ENCODE results near the gene GEMIN7. TPM values are rescaled to one million over a fixed set of nuclear protein-coding genes. Genes with fewer than 3 reads are reported as not detected.

Gene GEMIN7
- total and polyA plus RNA-seq, 2 experiments from 2014 or later, result 49.6 to 90.5 TPM

DNA sequence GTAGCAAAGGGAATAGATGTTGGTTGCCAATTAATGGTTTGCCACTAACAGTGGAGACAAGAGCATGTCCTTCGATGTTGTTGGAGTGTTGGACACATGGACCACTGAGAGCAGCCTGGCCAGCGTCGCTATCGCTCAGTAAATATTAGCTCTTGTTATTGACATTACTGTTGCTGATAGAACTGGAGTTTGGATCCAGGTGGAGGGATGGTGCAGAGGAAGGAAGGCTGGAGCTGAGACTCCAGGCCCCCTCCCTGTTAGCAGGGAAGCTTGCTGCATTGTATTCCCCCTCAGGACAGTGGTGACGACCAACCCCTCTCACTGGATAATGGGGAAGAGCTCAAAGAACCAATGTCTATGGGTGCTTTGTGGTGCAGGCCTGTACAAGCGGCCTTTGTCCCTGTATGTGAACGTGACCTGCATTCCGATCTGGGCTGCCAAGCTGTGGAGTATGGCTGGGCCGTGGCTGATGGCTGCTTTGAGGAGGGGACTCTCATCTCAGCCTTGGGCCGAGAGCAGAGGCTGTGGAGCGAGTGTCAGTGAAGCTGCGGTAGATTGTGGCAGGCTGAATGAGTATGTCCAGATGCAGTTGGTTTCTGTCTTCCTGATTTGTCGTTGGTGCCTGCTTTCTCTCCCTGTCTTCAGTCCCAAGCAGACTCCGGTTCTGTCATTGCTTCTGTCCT is 33.2 kb upstream of the GEMIN7 start:
- H3K4me1 ChIP-seq (ENCODE audit: insufficient read depth), result no peaks in the 10 kb centered on the region
- H3K9me2 ChIP-seq (ENCODE audit: insufficient read depth), result no peaks in the 10 kb centered on the region
- H3K79me2 ChIP-seq (replicated peaks; ENCODE audit: insufficient read depth), result peaks cover 90% of the 10 kb centered on the region
- H3K4me2 ChIP-seq, result no peak overlapping the region
- Mint-ChIP-seq H3K4me3 (no peak overlapping the region), H3K36me3 (ENCODE audit: low read depth) (peaks cover 55% of the 10 kb centered on the region), H3K27ac (no peak overlapping the region), H3K4me1 (no peaks in the 10 kb centered on the region), H3K27me3 (ENCODE audit: insufficient read depth, low read depth, poor library complexity) (peaks cover 5% of the 10 kb centered on the region), H3K9me3 (no peaks in the 10 kb centered on the region)
- TF ChIP-seq POLR2AphosphoS5 (IDR thresholded peaks at IDR 0.05; ENCODE audit: low read depth), result no peak
- TF ChIP-seq REST (IDR thresholded peaks at IDR 0.05; ENCODE audit: unreplicated experiment), result no peak
- no peak for TF ChIP-seq NANOG (IDR thresholded peaks at IDR 0.05; ENCODE audit: borderline replicate concordance)
- no peak for TF ChIP-seq STAT1 (IDR thresholded peaks at IDR 0.05; ENCODE audit: unreplicated experiment)
- TF ChIP-seq, protein P1, sequence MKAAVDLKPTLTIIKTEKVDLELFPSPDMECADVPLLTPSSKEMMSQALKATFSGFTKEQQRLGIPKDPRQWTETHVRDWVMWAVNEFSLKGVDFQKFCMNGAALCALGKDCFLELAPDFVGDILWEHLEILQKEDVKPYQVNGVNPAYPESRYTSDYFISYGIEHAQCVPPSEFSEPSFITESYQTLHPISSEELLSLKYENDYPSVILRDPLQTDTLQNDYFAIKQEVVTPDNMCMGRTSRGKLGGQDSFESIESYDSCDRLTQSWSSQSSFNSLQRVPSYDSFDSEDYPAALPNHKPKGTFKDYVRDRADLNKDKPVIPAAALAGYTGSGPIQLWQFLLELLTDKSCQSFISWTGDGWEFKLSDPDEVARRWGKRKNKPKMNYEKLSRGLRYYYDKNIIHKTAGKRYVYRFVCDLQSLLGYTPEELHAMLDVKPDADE (IDR thresholded peaks at IDR 0.05), result no peak
- no peak for TF ChIP-seq CTCF (conservative IDR thresholded peaks at IDR 0.05; ENCODE audit: low read depth in 2 of 2)
- TF ChIP-seq JUNB (IDR thresholded peaks at IDR 0.05; ENCODE audit: unreplicated experiment), result no peak
- no peak for TF ChIP-seq CREB1 (CRISPR knock-in tag; IDR thresholded peaks at IDR 0.05; ENCODE audit: low read depth)
- 0 out of 2 replicates have a peak, but pooled peaks cover 4% of the 10 kb centered on the region for H3F3A ChIP-seq (replicated peaks; ENCODE audit: low read depth)
- H3K27me3 ChIP-seq (ENCODE audit: insufficient read depth), result no peaks in the 10 kb centered on the region
- H3K4me3 ChIP-seq, result no peak overlapping the region
- H3K27ac ChIP-seq (ENCODE audit: low read depth), result no peak overlapping the region
- DNase-seq (ENCODE audit: low spot score) (no peak), ATAC-seq (no peak)
- no peak overlapping the region for H2AFZ ChIP-seq
- peaks cover 20% of the 10 kb centered on the region; the same call in 1 of the 2 replicates for H3K36me3 ChIP-seq (ENCODE audit: insufficient read depth)
- H4K20me1 ChIP-seq (replicated peaks; ENCODE audit: insufficient read depth), result peaks cover 48% of the 10 kb centered on the region

GRCh38 chr19:45046355-45046754 is 32.7 kb upstream of the GEMIN7 start:
- H3K27ac ChIP-seq (ENCODE audit: low read depth), result no peak overlapping the region
- H3K4me3 Mint-ChIP-seq, result no peak overlapping the region
- peaks cover 5% of the 10 kb centered on the region for H3K27me3 Mint-ChIP-seq (ENCODE audit: insufficient read depth, low read depth, poor library complexity)
- H3K79me2 ChIP-seq (replicated peaks; ENCODE audit: insufficient read depth), result peaks cover 90% of the 10 kb centered on the region
- H3K4me3 ChIP-seq, result no peak overlapping the region
- peaks cover 47% of the 10 kb centered on the region; the same call in 1 of the 2 replicates for H4K20me1 ChIP-seq (replicated peaks; ENCODE audit: insufficient read depth)
- no peak for ATAC-seq
- H3K9me2 ChIP-seq (ENCODE audit: insufficient read depth), result no peaks in the 10 kb centered on the region
- H2AFZ ChIP-seq, result no peak overlapping the region
- H3K4me2 ChIP-seq, result no peak overlapping the region
- no peak overlapping the region for H3K27ac Mint-ChIP-seq
- H3K4me1 Mint-ChIP-seq, result no peaks in the 10 kb centered on the region
- H3K27me3 ChIP-seq (ENCODE audit: insufficient read depth), result no peaks in the 10 kb centered on the region
- peaks cover 20% of the 10 kb centered on the region; the same call in 1 of the 2 replicates for H3K36me3 ChIP-seq (ENCODE audit: insufficient read depth)
- peaks cover 52% of the 10 kb centered on the region for H3K36me3 Mint-ChIP-seq (ENCODE audit: low read depth)
- no peaks in the 10 kb centered on the region for H3K4me1 ChIP-seq (ENCODE audit: insufficient read depth)
- DNase-seq (ENCODE audit: low spot score), result no peak
- no peaks in the 10 kb centered on the region for H3K9me3 Mint-ChIP-seq
- H3F3A ChIP-seq (replicated peaks; ENCODE audit: low read depth), result 0 out of 2 replicates have a peak, but pooled peaks cover 4% of the 10 kb centered on the region
- no peak for TF ChIP-seq JUNB (IDR thresholded peaks at IDR 0.05; ENCODE audit: unreplicated experiment)

Measured in GM23338 (cell line).